Inflammatory macrophage treated with lipopolysaccharide for 1 hour (primary cell): ENCODE measurements around the gene CCDC69.
"Not testable (repeated sequence)": the region's sequence is repeated elsewhere in the genome, so short reads cannot be mapped to it uniquely, and the experiment has no call there.

Experiments
- DNase-seq, 2 donors: peaks; one replicate each; pipeline ENCODE4 v3.0.0-alpha.2; 2020 to 2022

CCDC69 gene

DNA sequence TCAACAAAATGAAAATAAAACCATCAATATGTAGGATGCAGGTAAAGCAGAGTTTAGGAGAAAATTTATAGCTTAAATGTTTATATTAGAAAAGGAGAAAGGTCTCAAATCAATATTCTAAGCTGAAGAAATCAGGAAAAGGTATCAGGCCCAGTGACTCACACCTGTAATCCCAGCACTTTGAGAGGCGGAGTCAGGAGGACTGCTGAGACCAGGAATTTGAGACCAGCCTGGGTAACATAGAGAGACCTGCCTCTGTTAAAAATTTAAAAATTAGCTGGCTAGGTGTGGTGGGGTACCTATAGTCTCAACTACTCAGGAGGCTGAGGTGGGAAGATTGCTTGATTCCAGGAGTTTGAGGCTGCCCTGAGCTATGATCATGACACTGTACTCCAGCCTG is 32.2 kb downstream of the CCDC69 start:
- DNase-seq, result no peak

DNA sequence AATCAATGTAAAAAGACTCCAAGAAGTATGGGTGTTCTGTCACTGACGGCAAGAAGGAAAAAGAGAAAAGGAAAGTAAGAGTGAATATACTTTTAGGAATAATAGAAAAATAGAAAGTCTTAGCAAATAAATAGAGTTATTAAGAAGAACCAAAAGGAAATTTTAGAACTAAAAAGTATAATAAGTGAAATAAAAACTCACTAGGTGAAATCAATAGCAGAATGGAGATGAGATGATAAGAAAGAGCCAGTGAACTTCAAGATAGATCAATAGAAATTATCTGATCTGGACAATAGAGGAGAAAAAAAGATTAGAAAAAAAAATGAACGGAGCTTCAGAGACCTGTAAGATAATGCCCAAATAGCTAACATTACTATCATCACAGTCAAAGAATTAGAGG is 34.7 kb downstream of the CCDC69 start:
- DNase-seq, result no peak

DNA sequence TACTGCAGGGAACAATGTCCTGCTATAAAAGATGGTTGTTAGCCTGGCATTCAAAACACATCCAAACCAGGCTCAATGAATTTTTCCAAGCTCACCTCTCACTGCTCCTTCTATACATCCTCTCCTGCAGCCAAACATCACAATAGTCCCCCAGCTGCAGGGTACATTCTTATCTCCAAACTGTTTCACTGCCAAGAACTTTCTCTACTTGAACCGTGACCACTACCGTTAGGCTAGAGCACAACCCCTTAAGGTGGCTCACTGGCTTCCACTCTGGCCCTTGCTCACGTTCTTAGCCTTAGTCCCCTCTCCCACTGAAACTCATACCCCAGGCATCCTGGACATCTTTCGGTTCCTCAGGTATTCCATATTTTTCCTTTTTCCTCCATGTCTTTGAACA is 37.4 kb downstream of the CCDC69 start:
- no peak for DNase-seq

DNA sequence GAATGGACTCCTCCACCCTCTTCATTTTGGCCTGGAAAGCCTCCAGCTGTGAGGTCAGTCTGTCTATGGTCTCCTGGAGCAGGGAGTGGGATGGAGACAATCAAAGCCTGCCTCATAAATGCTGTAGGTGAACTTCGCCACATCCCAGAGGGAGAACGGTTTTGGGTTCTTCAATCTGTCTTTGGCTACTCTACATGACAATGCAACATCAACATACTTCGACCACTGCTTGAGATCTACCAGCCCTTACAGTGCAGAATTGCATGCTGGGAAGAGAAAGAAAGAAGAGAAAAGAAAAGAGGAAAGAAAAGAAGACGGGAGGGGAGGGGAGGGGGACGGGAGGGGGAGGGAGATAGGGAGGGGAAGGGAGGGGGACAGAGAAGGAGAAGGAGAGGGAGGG is 37.8 kb downstream of the CCDC69 start:
- no peak for DNase-seq

DNA sequence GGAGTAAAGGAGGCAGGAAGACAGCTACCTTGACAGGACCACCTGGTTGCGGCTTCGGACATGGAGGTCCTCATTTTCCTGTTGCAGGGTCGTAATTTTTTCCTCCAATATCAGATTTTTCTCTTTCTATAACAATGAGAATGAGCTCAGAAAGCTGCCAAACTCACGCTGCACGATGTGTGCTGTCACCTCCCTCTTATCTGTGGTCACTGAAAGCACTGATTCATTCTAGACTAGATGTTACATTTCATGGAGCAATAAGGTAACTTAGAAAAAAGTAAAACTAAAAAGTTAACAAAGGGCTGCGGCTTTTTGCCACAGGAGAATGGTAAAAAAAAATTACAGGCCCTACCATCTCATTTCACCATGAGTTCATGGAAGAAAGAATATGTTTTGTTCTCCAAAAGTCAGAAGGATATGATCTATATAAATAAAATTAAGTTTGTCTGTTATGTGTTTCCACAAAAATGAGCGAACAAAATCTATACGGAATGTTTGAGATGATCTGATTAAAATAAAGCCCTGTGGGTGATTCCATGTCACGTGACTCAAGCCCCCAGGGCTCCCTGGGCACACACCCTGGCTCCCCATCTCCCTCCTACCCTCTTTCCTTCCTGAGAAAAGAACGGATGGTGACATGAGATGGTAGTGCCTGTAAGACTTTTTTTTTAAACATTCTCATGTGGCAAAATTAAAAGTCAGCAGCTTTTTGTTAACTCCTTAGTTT is 39.4 kb downstream of the CCDC69 start:
- no peak for DNase-seq

DNA sequence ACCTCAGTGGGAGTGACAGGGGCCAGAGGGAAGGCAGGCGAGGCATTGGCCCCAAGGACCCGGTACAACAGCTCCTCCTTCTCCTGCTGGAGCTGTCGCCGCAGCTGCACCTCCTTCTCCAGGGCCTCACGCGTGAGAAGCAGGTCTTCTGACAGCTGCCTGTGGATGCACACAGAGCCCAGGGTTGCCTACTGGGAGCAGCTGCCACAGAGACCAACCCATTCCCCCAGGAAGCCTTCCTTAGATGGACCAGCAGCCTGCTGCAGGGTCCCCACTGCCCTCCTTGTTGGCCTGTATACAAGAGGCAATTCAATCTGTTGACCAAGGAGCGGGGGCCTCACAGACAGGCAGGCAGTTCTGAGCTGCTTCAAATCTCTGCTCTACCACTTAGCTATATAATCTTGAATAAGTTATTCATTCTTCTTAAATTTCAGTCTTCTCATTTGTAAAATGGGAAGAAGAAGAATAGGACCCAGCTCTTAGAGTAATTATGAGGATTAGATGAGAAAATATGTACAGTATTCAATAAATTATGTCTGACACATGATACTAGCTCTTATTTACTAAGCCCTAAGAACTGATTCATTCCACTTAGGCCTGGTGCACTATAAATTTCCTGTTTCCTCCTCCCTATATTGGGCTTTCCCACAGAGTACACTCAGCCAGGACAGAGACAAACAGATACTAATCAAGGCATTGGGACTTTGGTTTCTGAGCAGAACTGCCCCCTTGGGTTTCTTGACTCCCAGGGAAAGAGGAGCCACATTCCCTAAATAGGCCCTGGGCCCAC is 40.2 kb downstream of the CCDC69 start:
- no peak for DNase-seq

DNA sequence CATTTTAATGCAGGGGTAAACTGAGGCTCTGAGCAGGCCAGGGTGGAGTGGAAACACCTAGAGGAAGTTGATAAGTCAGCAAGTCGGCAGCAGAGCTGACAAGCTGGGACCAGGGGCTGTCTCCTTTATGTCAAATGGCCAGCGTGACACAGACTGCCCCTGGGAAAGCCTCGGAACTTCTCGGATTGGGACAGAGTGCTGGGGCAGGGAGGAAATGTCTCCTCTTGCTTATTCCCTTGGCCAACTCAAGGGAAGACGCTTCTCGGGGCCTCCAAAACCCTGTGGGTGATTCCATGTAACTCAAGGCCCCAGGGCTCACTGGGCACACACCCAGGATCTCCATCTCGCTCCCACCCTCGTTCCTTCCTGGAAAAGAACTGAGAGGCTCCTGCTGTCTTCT is 40.9 kb downstream of the CCDC69 start:
- no peak for DNase-seq

DNA sequence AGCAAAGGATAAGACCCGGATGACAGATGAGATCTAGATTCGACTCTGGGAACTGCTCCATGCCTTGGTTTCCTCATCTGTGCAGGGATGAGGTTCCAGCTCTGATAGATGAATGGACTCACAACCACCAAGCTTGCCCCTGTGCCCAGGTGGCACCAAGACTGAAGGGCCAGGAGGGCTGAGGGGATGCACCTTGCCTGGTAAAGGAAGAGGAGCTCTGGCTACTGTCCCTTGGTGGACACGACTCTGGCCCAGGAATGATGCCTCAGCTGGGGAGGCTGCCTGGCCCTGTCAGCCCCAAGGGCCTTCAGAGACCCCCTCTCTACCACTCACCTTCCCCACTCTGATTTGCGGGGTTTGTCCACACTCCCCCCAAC is 41.4 kb downstream of the CCDC69 start:
- DNase-seq, result no peak

DNA sequence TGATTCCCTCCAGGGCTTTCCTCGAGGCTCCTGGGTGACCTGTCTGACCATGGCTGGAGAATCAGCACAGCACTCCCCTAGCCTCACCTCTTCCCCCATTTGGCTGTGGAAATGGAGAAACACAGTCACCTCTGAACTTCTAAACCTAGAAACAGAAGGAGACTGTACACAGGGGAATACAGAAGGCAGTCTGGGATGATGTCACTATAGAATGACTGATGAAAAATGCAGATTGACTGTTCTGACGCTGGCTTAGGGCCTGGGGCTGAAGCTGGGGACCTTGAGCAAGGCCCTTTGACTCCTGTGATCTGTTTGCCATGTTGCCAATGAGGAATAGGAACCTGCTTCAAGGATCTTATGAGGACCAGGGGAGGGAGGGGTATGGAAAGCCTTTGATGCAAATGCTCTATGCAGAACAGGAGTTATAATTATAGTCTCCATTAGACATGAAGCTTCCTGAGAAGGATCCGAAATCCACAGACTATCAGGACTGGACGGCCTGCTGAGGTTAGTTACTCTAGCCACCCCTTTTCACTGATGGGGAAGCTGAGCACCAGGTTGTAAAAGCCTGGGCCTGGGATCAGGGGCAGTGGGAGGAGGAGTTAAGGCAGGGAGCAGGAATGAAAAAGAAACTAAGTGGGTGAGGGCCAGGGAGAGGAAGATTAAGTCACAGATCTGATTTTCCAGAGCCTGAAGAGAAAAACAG is 41.9 kb downstream of the CCDC69 start:
- DNase-seq, result no peak

DNA sequence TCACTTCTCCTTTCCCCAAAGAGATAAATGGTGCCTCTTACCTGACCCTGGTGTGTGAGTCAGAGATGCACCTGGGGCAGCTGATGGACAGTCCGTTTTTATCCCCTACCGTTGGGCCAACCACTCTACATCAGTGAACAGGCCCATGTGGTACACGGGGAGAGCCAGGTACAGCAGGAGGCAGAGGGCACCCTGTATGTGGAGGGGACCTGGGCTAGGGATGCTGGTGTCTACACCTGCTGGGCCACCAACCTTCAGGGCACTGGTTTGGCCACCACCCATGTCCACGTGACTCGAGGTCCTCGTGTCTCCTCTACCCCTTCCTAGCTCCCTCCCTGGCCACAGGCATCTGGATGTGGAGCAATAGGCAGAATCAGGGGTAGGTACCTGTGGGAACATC is 43.6 kb downstream of the CCDC69 start:
- DNase-seq, result no peak

DNA sequence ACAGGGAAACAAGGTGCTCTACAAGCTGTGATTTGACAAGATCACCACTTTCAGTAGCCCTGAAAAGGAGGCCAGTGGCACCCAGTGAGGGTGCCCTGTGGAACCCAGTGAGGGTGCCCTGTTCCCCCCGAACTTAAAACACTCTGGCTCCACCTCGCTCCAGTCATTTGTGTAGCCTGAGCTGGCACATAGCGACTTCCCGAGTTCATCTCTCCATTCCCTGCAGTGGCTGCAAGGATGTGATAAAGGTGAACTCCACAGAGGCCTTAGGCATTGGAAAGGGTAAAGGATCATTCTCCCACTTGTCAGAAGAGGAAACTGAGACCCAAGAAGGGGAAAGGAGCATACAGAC is 44.4 kb downstream of the CCDC69 start:
- no peak for DNase-seq

DNA sequence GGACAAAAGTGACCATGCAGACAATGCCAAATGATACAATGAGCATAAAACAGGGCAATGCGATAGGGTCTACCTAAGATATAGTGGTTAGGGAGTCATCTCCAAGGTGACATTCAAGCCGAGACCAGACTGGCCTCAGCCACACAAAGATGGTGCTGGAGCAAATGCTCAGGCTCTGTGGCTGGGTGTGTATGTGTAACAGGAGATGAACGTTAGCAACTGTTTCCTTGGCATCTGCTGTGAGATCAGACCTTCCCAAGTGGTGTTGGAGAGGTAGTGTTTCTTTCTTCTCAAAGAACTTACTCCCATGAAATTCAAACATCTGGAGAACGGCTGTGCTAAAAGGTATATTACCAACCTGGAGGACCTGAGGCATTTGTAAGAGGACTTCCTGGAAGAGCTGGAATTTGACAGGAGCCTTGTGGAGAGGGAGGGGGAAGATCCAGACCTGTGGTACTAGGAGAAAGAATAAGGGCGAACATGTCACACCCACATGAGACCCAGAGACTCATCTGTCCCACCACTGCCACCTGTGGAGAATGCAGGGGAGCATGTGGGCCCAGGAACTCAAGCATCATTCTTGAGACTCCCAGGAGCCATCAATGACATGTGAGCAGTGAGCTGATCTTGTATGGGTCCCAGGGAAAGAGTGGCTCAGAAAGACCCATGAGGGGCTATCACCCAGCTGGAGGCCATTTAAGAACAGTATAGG is 45.0 kb downstream of the CCDC69 start:
- DNase-seq, result no peak

DNA sequence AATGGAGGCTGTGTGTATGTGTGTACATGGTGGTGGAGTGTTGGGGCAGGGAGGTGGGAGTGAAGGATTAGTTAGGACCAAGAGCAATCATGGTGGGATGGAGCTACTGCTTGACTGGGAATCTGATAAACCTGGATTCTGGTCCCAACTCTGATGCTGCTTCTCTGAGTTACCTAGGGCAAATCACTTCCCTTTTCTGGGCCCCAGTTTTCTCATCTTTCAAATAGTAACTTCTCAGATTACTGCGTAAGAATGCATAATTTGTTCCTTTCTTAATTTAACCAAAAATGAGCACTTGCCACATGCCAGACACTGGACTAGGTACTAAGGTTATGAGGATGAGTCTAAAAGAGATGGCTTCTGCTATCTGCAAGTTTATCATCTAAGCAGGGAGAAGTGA is 45.5 kb downstream of the CCDC69 start:
- DNase-seq, result no peak

DNA sequence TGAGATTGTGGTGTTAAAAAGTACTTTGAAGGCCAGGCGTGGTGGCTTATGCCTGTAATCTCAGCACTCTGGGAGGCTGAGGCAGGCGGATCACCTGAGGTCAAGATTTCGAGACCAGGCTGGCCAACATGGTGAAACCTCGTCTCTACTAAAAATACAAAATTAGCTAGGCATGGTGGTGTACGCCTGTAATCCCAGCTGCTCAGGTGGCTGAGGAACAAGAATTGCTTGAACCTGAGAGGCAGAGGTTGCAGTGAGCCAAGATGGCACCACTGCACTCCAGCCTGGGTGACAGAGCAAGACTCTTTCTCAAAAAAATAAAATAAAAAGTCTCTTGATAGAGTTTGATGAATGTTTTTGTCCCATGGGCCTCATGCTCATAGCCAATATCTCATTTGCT is 47.6 kb downstream of the CCDC69 start:
- not testable (repeated sequence) for DNase-seq

DNA sequence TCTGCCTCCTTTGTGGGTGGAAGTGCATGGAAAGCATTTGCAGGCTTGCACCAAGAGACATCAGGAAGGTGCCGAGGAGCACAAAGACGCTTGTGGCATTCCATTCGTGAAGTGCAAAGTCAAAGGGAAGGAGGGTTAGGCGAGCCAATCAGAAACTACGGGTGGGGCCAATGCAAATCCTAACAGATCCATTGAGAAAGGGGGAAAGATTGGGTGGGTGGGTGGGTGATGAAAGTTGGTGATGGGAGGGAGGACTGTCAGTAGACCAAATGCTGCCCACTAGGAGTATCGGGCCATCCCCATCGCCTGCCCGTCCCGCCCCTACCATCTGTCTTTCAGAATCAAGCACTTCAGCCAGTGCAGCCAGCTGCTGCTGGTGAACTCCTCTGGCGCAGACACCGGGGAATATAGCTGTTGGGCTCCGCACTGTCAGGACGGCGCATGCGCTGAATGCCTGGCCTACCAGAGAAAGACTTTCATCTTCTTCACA is 49.2 kb downstream of the CCDC69 start:
- DNase-seq, result no peak

DNA sequence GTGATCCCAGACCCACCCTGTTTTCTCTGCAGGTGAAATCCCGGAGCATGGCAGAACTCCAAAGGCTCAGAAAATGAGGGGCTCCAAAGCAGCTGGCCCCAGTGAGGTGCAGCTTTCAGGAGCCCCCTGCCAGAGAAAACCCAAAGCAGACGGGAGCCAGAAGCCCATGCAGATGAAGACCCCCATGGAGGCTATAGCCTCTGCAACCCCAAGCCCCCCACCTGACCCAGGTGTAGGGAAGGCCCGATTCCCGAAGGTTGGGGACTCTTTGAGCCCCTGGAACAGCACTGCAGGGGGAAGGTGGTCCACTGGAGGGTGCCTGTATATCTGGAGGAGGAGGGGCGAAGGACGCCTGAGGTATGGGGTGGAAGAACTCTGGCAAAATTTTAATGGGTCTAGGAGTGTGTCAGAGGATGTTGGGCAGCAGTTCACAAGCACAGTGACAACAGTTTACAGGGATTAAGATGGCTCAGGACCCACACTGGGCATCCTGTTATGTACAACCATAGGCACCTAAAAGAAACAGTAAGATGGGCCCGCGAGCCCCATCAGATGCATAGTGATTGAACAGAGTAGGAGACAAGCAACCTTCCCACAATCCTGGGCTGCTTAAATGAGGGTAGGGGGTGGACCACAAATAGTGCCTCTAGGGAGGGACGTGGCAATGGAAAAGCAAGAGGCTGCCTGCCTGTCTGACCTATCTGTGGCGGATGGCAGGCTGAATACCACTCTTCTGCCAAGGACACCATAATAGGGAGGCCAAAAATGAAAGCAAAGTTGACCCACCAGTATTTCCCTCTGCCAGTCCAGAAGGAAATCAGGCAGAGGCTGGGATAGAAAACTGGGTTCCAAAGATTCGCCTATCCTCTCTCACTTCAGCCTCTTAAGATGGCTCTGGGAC is 49.9 kb downstream of the CCDC69 start:
- no peak for DNase-seq

DNA sequence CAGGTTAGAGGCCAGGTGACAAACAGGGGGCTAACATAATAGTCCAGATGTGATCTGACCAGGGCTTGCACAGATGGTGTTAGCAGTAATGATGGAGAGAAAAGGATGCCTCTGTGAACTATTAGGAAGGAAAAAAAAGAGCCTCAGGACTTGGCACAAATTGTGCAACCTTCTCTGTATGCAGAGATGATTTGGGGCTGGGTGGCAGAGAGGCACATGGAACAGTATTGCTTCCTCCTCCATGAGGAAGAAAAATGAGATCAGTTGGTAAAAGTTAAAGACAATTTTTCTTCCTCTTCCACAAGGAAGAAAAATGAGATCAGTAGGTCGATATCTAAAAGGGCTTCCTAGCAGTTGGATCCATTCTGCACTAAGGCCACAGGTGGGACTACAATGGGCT is 52.4 kb downstream of the CCDC69 start:
- peak; percentile 43 to 55 for DNase-seq

DNA sequence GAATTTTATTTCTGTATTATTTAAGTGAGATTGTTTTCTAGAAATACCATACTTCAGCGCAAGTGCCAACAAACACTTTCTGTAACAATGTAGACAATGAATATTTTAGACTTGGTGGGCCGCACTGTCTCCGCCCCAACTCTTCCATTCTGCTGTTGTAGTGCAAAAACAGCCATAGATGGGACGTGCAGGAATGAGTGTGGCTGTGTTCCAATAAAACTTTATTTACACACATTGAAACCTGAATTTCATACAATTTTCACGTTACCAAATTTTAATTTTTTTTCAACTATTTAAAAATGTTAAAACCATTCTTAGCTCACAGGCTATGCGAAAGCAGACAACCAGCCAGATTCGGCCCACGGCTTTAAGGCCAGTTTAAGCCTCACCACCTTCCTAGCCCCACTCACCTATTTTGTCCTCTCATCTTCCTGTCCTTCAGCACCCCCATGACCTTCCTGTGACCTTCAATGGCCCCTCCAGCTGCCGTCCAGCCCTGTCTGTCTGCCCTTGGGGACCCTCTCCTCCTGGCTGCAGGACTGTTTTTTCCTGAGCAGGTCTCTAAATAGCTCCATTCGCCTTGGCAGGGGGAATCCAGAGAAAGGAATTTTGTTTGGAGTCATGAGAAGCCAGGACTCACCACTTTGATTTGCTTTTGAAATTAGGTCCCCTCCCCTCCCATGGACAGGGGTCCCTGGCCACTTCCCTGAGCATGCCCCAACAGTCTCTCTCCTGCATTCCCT is 55.1 kb downstream of the CCDC69 start:
- no peak for DNase-seq

DNA sequence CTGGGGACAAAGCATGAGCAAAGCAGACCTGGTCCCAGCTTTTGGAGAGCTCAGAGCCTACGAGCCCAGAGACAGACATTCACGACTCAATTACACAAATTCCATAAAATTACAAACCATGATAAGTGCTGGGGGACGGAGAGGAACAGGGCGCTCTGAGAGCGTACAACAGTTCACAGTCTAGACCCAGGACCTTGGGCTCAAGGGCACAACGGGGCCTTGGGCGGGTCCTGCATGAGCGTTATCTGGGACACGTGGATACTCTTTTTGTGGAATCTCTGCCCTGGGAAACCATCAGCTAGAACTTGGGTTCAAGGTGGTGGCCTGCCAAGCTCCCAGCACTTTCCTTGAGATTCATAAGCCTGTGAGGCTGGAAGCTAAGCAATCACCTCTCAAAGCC is 56.9 kb downstream of the CCDC69 start:
- DNase-seq, result no peak

DNA sequence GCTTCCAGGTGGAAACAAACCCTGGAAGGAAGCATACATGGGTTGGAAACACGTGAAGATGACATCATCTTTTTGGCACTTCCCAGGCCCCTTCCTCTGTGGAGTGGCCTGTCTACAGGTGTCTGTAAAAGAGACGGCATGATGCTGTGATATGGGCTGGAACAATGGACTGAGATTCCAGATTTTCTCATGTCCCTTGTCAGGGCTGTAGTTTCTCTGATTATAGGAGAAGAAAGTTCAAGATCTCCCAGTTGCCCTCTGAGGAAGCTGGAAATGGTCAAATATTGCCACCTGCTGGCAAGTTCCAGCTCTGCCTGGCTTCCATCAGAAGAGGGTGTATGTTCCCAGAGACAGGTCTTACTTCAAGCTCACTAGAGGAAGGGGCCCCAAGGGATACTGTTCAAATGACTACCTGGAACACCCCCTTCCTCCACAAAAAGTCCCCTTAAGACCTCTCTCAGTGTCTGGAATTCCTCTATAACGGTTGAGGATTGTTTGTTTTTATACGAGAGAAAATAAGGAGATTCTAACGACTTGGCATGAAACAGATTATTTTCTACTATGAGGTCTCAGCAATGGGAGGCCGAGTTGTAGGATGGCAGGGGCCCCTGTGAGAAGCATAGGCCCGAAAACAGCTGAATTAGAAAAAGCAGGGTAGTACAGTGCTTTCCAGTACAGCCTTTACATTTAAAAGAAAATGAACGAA is 59.1 kb downstream of the CCDC69 start:
- DNase-seq, result peak; percentile 62 to 94

DNA sequence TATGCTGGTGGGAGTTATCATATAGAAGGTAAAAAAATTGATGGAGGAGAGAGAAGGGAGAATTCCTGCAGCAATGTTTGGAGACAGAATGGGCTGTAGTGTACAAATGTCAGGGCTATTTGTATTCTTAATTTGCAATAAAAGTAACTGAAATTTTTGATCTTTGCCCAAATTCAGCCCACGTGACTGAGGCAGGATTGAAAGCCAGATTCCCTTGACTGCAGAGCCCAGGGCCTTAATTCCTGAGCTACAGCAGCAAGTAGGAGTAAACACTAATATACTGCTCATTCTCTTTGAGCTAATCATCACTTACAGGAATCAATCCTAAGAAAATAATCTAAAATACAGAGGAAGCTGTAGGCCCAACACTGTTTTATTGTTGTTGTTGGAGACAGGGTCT is 61.1 kb downstream of the CCDC69 start:
- no peak for DNase-seq
